ENCODE measurements around the gene AKAP7.

AKAP7 gene

GRCh38 chr6:131172222-131172621 is 37.0 kb downstream of the AKAP7 start:
- FAIRE-seq, result no peak

GRCh38 chr6:131173680-131174079 is 38.4 kb downstream of the AKAP7 start:
- no peak for TF ChIP-seq POLR2A (IDR thresholded peaks at IDR 0.05; ENCODE audit: low read depth, low read length)
- no peak for TF ChIP-seq TAF1 (IDR thresholded peaks at IDR 0.05; ENCODE audit: borderline replicate concordance, low read depth, low read length)
- no peak for DNase-seq (ENCODE audit: insufficient read length)
- no peak for FAIRE-seq

More at GRCh38 chr6:131172222-131172621, 37.0 kb downstream of the AKAP7 start:
- no peak for DNase-seq (ENCODE audit: insufficient read length)
- TF ChIP-seq TAF1 (IDR thresholded peaks at IDR 0.05; ENCODE audit: borderline replicate concordance, low read depth, low read length) (no peak), POLR2A (IDR thresholded peaks at IDR 0.05; ENCODE audit: low read depth, low read length) (no peak), POLR2AphosphoS5 (IDR thresholded peaks at IDR 0.05; ENCODE audit: low read depth, low read length) (no peak)

DNA sequence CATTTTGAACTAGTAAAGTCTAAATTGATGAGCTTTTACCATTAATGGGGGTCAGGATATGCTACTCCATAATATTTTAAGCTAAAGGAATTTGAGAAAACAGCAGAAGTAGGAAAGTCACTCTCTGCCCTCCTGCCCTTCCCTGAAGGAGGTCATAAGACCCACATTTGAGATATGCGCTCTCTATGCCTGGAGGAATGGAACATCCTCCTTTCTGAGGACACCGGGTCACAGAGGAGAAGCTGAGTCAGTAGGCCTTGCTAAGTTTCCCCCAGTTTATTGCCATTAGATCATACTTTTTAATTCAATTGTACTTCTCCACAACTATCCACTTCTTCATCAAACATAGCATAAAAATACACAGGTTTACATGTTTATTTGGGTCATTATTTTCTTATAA is 40.3 kb downstream of the AKAP7 start:
- TF ChIP-seq TAF1 (IDR thresholded peaks at IDR 0.05; ENCODE audit: borderline replicate concordance, low read depth, low read length), result no peak
- TF ChIP-seq POLR2AphosphoS5 (IDR thresholded peaks at IDR 0.05; ENCODE audit: low read depth, low read length), result no peak
- TF ChIP-seq POLR2A (IDR thresholded peaks at IDR 0.05; ENCODE audit: low read depth, low read length), result no peak
- FAIRE-seq (no peak), DNase-seq (ENCODE audit: insufficient read length) (no peak)

DNA sequence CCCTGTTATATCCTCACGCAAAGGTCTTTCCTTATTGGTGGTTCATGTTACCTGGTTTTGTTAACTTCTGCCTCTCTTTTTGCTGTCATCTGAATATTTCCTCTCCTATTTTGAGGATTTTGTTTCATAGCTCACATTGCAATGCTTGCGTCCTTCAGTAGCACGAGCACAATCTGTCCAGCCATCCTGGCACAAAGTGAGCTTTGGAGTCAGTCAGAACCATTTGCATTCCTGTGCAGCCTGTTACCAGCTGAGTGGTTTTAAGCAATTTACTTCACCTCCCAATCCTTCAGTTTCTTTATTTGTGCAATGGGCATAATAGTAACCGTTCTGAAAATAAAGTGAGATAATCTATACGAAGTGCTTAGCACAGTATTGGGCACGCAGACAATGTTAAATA is 42.7 kb downstream of the AKAP7 start:
- FAIRE-seq (no peak), DNase-seq (ENCODE audit: insufficient read length) (no peak)
- TF ChIP-seq POLR2A (IDR thresholded peaks at IDR 0.05; ENCODE audit: low read depth, low read length), result no peak
- no peak for TF ChIP-seq POLR2AphosphoS5 (IDR thresholded peaks at IDR 0.05; ENCODE audit: low read depth, low read length)
- TF ChIP-seq TAF1 (IDR thresholded peaks at IDR 0.05; ENCODE audit: borderline replicate concordance, low read depth, low read length), result no peak

DNA sequence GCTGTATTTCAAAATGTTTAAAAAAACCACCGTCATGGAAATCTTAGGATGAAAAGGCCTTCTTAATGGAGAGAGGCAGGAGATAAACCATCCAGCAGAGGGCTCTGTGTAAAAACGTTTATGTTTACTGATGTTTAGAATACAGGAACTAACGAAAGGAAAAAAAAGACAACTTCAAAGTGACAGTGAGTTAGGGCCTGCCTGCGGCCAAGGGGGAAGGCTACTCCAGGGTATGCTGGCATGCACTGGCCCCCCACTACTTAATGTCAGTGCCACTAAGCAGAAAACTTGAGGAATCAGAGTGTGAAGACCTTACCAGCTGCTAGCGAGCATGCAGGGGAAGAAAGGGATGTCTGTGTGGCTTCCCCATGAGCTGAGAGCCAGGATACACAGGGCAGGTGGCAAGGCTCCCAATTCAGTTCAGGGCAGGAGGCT is 47.7 kb downstream of the AKAP7 start:
- no peak for TF ChIP-seq POLR2A (IDR thresholded peaks at IDR 0.05; ENCODE audit: low read depth, low read length)
- TF ChIP-seq POLR2AphosphoS5 (IDR thresholded peaks at IDR 0.05; ENCODE audit: low read depth, low read length), result no peak
- no peak for TF ChIP-seq TAF1 (IDR thresholded peaks at IDR 0.05; ENCODE audit: borderline replicate concordance, low read depth, low read length)
- FAIRE-seq (no peak), DNase-seq (ENCODE audit: insufficient read length) (no peak)

DNA sequence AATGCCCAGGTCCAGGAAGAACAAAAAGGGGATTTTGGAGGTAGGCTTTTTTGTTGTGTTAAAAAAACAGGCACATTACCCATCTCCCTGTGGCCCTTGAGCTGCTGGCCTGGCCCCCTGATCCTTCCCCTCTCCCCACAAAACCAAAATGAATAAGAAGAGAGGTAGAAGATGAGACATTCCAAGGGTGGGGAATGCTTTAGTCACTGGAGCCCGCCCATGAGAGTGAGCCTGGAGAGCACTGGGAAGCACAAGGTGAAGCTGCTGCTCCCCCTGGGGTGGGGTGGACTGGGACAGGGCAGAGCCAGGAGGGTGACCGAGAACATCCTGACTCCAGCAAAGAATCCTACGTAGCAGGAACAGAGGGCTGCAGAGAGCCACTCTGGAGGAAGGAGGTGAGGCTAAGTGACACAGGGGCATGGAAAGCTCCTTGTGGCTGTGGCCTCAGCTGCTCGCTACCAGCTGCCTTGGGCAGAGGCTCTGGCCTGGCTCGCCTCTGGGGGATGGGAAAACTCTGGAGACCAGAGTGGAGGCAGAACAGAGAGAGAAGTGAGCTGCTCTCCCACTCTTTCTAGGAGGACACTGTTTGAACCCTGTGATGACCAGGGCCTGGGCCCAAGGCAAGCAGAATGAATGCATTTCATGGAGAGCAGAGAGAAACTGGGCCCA is 48.3 kb downstream of the AKAP7 start:
- TF ChIP-seq TAF1 (IDR thresholded peaks at IDR 0.05; ENCODE audit: borderline replicate concordance, low read depth, low read length) (no peak), POLR2AphosphoS5 (IDR thresholded peaks at IDR 0.05; ENCODE audit: low read depth, low read length) (no peak), POLR2A (IDR thresholded peaks at IDR 0.05; ENCODE audit: low read depth, low read length) (no peak)
- DNase-seq (ENCODE audit: insufficient read length) (no peak), FAIRE-seq (no peak)

DNA sequence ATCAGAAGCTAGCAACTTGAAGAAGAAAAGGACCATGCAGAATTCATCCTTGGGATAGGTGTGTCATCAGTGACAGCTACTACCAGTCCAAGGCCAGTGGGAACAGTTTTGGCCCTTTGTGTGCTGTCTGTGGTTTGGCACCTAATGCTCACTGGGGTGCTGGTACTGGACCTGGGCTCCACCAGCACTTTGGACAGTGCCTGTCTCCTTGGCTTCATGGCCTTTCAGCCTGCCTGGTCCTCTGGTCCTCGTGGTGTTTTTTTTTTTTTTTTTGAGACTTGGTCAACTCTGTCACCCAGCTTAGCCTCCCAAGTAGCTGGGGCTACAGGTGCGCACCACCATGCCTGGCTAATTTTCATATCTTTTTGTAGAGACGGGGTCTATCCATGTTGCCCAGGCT is 56.3 kb downstream of the AKAP7 start:
- no peak for FAIRE-seq
- no peak for TF ChIP-seq POLR2A (IDR thresholded peaks at IDR 0.05; ENCODE audit: low read depth, low read length)
- TF ChIP-seq POLR2AphosphoS5 (IDR thresholded peaks at IDR 0.05; ENCODE audit: low read depth, low read length), result no peak
- TF ChIP-seq TAF1 (IDR thresholded peaks at IDR 0.05; ENCODE audit: borderline replicate concordance, low read depth, low read length), result no peak
- DNase-seq (ENCODE audit: insufficient read length), result no peak

DNA sequence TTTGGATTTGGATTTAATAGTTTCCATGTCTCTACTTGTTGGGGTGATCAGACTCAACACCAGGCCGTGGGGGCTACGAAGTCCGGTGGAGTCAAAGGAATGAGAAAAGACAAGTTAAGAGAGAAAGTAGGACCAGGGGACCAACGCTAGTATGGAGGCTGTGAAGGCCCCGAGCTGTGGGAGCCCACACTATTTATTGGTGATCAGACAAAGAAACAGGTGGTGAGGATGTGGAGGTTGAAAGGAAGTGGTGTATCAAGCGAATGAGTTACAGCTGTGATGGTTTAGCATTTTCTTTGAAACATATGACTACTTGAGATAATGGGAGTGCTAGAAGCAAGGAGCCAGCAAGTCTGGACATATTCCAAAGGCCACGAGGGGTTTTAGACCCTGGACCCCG is 62.4 kb downstream of the AKAP7 start:
- DNase-seq (ENCODE audit: insufficient read length), result no peak
- no peak for TF ChIP-seq POLR2A (IDR thresholded peaks at IDR 0.05; ENCODE audit: low read depth, low read length)
- TF ChIP-seq POLR2AphosphoS5 (IDR thresholded peaks at IDR 0.05; ENCODE audit: low read depth, low read length), result no peak
- no peak for FAIRE-seq

DNA sequence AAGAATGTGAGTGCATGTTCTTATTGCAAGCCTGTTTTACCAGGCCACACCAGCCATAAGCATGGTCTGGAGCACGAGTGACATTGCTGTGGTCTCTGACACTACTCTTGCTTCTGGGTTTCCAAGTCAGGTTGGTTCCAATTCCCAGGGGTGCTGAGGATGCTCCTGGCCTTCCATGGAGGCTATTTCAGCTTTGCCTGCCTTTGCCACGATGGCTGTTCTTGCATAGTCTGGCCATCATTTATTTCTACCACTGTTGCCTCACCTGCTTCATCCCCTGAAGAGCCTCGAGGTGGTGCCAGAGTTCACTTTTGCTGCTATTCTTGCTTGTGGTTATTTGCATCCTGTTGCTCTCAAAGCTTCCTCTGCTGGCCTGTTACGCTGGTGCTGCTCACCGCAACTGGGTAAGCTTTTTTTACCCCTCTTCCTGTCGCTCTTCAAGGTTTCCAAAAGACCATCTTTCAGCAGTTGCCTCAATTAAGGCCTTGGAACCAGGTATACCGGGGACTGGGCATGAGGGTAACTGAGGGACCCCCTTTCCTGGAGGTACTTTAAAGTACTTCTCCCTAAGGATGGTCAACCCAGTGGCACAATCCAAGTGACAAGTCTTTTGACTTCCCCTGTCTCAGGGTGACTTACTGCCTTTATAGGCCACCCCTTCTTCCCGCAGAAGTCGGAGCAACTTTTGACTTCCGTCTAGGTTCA is 64.5 kb downstream of the AKAP7 start:
- FAIRE-seq (peak; percentile 98), DNase-seq (ENCODE audit: insufficient read length) (peak; percentile 33)
- no peak for TF ChIP-seq TAF1 (IDR thresholded peaks at IDR 0.05; ENCODE audit: borderline replicate concordance, low read depth, low read length)

DNA sequence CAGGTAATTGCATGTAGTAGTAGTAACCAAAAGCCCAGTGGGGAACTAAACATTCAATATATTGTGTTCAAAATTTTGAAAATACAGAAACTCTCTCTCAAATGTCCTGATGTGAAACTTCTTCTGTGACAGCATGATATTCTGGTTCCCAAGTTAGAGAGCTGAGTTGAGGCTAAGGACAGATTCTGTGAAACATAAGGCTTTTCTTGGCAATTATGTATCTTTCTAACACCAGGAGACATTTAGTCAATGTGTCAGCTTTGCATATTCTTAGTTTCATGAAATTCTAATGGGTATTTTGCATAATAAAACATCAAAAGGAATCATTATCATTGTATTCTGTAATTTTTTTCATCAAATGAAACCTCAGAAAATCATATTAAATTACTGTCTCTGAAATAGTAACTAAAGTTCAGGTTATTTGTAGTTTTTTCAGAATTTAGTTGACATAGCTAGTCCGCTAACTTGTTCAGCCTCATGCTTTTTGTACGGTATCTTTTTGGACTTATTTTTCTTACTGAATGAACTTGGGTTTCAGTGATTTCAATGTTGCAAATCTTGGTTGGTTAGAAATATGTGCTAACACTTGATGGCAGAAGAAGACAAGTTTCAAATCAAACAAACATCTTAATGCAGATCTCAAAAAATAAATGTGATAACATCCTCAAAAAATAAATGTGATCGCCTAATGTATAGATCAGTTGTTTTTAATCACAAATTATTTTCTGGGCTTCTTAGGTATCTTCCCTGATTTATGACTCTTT is 70.4 kb downstream of the AKAP7 start:
- no peak for FAIRE-seq
- TF ChIP-seq POLR2A (IDR thresholded peaks at IDR 0.05; ENCODE audit: low read depth, low read length) (no peak), POLR2AphosphoS5 (IDR thresholded peaks at IDR 0.05; ENCODE audit: low read depth, low read length) (no peak)
- no peak for DNase-seq (ENCODE audit: insufficient read length)

DNA sequence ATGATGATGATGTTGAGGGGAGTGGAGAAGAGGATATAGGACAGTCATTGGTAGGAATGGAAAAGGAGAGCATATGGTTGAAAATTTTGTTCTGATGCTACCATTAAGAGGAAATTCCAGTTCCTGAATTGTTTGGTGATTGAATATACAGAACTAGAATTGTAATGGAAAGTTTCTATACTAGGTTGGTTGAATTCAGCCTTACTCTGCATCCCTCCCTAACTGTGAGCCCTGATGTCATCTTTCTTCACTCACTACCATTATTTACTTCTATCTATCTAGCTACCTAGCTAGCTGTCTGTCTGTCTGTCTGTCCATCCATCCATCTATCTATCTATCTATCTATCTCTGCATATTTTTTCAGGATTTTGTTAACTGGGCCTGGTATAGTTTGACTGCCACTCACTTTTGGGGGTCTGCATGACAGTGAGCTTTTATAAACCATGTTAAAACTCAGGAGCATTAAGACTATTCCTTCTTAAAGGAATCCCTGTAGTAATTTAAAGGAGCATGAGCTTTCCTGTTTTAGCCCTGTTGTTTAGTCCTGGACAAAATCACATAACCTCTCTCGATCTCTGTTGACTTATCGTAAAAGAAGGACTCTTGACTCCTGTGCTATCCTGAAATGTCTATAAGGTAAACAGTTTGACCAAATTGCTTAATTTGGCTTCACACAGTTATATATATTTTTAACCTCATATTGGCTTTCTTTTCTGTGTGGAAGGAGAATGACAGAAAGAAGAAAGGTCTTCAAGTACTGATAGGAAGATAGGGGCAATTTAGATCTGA is 71.4 kb downstream of the AKAP7 start:
- no peak for FAIRE-seq
- no peak for TF ChIP-seq POLR2AphosphoS5 (IDR thresholded peaks at IDR 0.05; ENCODE audit: low read depth, low read length)
- no peak for TF ChIP-seq TAF1 (IDR thresholded peaks at IDR 0.05; ENCODE audit: borderline replicate concordance, low read depth, low read length)
- TF ChIP-seq POLR2A (IDR thresholded peaks at IDR 0.05; ENCODE audit: low read depth, low read length), result no peak

More for the DNA sequence above, 71.4 kb downstream of the AKAP7 start:
- DNase-seq (ENCODE audit: insufficient read length), result no peak
